Effector memory CD8-positive, alpha-beta T cell (primary cell): ENCODE data around the gene PPP4R3B.

Experiments used
- ATAC-seq: fragments of 150-1000 bp; cut with Tn5 transposase; replicated peaks from 2 replicates; pipeline ENCODE4 v1.10.0; 2021; ENCODE audit warnings: mild to moderate bottlenecking, moderate library complexity
- DNase-seq, 3 experiments: peaks; one replicate each; pipeline ENCODE4 v3.0.0; 2021
- H3K27ac Mint-ChIP-seq, 2 donors: one replicate each; pipeline ENCODE4 v1.8.0; 2022; ENCODE audit warnings: mild to moderate bottlenecking in 2 of 2, mixed read lengths in 2 of 2, moderate library complexity in 2 of 2
- H3K27me3 Mint-ChIP-seq, 2 donors: one replicate each; pipeline ENCODE4 v1.8.0; 2022; ENCODE audit warnings: mixed read lengths in 2 of 2
- H3K36me3 Mint-ChIP-seq: one replicate; pipeline ENCODE4 v1.8.0; 2022; ENCODE audit warnings: mild to moderate bottlenecking, moderate library complexity, mixed read lengths; ENCODE audit not compliant: insufficient read depth
- H3K4me1 Mint-ChIP-seq, 2 donors: one replicate each; pipeline ENCODE4 v1.8.0; 2022; ENCODE audit warnings: low read depth in 2 of 2, mixed read lengths in 2 of 2
- H3K4me3 Mint-ChIP-seq, 2 donors: one replicate each; pipeline ENCODE4 v1.8.0; 2022; ENCODE audit warnings: mild to moderate bottlenecking in 2 of 2, mixed read lengths in 2 of 2, moderate library complexity in 2 of 2
- H3K9me3 Mint-ChIP-seq, 2 donors: one replicate each; pipeline ENCODE4 v1.8.0; 2022; ENCODE audit warnings: mixed read lengths in 2 of 2
- total RNA-seq, 9 experiments: gene quantifications; one replicate each; lab custom pipeline; 2026; lab: John Stamatoyannopoulos, UW

PPP4R3B gene
- 96.1 to 300 (median 222) reads per million in 9 experiments for total RNA-seq

- H3K27ac Mint-ChIP-seq: no peak within 1 kb of the TSS
- peak; percentile 97 to 98 (median 98) for DNase-seq
- peak; percentile 85 for ATAC-seq
- H3K4me1 Mint-ChIP-seq: peaks cover 28 to 41% of the 10 kb centered on the region in 2 donors
- H3K36me3 Mint-ChIP-seq: peaks cover 34% of the 10 kb centered on the region
- H3K4me3 Mint-ChIP-seq: no peak within 1 kb of the TSS
- no peaks in the 10 kb centered on the region for H3K9me3 Mint-ChIP-seq
- H3K27me3 Mint-ChIP-seq: no peaks in the 10 kb centered on the region
Observed at GRCh38 chr2:55617175-55618024, at the start of gene PPP4R3B. Gene PPP4R3B (minus strand): TSS chr2:55617622. CDS start chr2:55617285, 337 bp downstream.

DNA sequence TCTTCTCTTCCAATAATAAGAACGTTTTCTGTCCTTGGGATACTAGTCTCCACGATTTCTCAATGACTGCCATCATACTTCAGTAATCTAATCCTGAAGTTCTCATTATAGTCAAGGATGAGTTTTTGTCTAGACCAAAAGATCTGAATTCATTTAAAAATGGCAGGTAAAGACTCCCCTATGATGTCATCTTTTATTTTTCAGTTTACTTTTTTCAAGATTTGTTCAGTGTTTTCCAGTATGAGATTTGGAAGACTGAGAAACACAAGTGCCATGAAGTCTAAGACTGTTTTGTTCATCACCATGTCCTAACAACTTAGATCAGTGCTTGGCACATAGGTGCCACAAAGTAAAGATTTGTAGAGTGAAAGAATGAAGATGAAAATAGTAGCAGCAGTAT lies 35.8 kb upstream of the PPP4R3B start:
- Mint-ChIP-seq H3K36me3 (peaks cover 36% of the 10 kb centered on the region), H3K9me3 (no peaks in the 10 kb centered on the region), H3K4me3 (no peak overlapping the region), H3K27ac (no peak overlapping the region), H3K27me3 (no peaks in the 10 kb centered on the region), H3K4me1 (no peaks in the 10 kb centered on the region)
- ATAC-seq: no peak
- DNase-seq: no peak

DNA sequence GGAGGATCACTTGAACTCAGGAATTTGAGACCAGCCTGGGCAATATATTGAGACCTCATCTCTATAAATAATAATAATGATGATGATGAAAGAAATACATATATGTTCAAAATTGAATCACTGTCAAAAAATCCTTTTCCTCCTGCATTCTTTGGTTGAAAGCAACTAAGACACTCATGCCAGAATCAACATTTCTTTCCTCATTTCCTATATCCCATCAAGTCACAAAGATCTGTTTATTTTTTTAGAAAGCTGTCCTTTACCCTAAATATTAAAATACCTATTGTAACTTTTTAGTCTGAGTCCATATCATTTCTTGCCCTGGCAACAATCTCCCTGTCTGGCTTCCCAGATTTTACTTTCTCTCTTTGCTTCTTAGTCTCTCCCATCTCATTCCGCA lies 31.8 kb upstream of the PPP4R3B start:
- Mint-ChIP-seq H3K36me3 (peaks cover 43% of the 10 kb centered on the region), H3K27me3 (no peaks in the 10 kb centered on the region), H3K4me1 (no peaks in the 10 kb centered on the region), H3K4me3 (no peak overlapping the region), H3K27ac (no peak overlapping the region), H3K9me3 (no peaks in the 10 kb centered on the region)
- ATAC-seq (no peak), DNase-seq (no peak)

GRCh38 chr2:55636831-55637230 lies 19.4 kb upstream of the PPP4R3B start:
- no peak for ATAC-seq
- Mint-ChIP-seq H3K4me3 (no peak overlapping the region), H3K27ac (no peak overlapping the region), H3K9me3 (no peaks in the 10 kb centered on the region), H3K27me3 (no peaks in the 10 kb centered on the region), H3K36me3 (peaks cover 69% of the 10 kb centered on the region), H3K4me1 (no peaks in the 10 kb centered on the region)
- no peak for DNase-seq

DNA sequence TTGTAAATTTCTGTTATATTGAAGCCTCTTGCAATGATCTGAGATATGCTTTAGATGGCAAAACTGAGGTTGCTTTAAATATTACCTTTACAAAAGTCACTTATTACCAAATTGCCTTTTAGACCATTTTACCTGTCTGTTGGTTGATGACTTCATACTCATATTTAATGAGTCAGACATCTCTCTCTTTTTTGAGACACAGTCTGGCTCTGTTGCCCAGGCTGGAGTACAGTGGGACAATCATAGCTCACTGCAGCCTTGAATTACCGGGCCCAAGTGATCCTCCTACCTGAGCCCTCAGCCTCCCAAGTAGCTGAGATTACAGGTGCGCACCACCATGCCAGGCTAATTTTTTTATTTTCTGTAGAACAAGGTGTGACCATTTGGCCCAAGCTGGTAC lies 11.5 kb upstream of the PPP4R3B start:
- Mint-ChIP-seq H3K9me3 (no peaks in the 10 kb centered on the region), H3K36me3 (peaks cover 21% of the 10 kb centered on the region), H3K27me3 (no peaks in the 10 kb centered on the region), H3K4me3 (no peak overlapping the region), H3K27ac (no peak overlapping the region), H3K4me1 (peaks cover 18 to 32% of the 10 kb centered on the region in 2 donors)
- ATAC-seq (no peak), DNase-seq (no peak)

- ATAC-seq: no peak
- Mint-ChIP-seq H3K27ac (no peak overlapping the region), H3K27me3 (no peaks in the 10 kb centered on the region), H3K4me3 (no peak overlapping the region), H3K36me3 (peaks cover 16% of the 10 kb centered on the region), H3K4me1 (peaks cover 23 to 41% of the 10 kb centered on the region in 2 donors), H3K9me3 (no peaks in the 10 kb centered on the region)
- no peak for DNase-seq
Observed at GRCh38 chr2:55627915-55628314, 10.5 kb upstream of the PPP4R3B start.

DNA sequence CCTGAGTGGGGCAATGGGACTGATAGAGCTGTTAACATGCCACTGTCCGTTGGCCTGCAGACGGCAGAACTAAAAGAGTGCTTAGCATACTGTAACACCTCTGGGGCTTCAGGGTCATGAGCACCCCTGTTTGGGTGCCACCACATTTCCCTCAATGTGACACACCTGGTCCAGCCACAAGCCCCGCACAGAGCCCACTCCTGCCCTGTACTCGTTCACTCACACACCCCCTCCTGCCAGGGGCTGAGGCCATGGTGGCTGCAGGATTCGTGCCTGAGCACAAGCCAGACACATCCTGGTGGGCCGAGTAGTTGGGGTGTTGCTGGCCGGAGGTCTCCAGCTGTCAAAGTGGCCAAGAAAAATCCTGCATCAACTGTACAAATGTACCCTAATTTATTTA lies 4.4 kb upstream of the PPP4R3B start:
- H3K9me3 Mint-ChIP-seq: no peaks in the 10 kb centered on the region
- peaks cover 38 to 53% of the 10 kb centered on the region in 2 donors for H3K4me1 Mint-ChIP-seq
- H3K27ac Mint-ChIP-seq: no peak overlapping the region
- H3K4me3 Mint-ChIP-seq: no peak overlapping the region
- H3K36me3 Mint-ChIP-seq: peaks cover 16% of the 10 kb centered on the region
- no peak for DNase-seq
- ATAC-seq: no peak
- no peaks in the 10 kb centered on the region for H3K27me3 Mint-ChIP-seq

DNA sequence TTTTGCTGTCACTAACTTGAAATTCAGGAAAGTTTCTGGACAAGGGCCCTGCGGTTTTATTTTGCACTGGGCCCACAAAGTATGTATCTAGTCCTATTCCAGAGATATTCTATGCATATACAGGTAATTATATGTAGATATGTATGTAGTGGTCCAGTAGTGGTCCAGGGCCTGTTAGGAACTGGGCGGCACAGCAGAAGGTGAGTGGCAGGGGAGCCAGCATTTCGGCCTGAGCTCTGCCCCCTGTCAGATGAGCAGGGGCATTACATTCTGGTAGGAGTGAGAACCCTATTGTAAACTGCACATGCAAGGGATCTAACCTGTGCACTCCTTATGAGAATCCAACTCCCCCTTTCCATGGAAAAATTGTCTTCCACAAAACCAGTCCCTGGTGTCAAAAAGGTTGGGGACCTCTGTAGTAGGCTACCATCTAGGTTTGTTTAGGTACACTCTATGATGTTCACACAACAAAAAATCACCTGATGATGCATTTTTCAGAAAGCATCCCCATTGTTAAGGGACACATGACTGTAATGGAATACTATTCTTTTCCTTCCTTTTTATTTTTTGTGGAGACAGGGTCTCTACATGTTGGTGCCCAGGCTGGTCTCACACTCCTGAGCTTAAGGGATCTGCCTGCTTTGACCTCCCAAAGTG lies 2.8 kb upstream of the PPP4R3B start:
- DNase-seq (peak in 1 of 3 experiments; percentile 15), ATAC-seq (no peak)
- Mint-ChIP-seq H3K27ac (peak overlapping the region in 1 of 2 donors; percentile 71), H3K4me3 (no peak overlapping the region), H3K9me3 (no peaks in the 10 kb centered on the region), H3K36me3 (peaks cover 16% of the 10 kb centered on the region), H3K27me3 (no peaks in the 10 kb centered on the region), H3K4me1 (peaks cover 36 to 55% of the 10 kb centered on the region in 2 donors)

DNA sequence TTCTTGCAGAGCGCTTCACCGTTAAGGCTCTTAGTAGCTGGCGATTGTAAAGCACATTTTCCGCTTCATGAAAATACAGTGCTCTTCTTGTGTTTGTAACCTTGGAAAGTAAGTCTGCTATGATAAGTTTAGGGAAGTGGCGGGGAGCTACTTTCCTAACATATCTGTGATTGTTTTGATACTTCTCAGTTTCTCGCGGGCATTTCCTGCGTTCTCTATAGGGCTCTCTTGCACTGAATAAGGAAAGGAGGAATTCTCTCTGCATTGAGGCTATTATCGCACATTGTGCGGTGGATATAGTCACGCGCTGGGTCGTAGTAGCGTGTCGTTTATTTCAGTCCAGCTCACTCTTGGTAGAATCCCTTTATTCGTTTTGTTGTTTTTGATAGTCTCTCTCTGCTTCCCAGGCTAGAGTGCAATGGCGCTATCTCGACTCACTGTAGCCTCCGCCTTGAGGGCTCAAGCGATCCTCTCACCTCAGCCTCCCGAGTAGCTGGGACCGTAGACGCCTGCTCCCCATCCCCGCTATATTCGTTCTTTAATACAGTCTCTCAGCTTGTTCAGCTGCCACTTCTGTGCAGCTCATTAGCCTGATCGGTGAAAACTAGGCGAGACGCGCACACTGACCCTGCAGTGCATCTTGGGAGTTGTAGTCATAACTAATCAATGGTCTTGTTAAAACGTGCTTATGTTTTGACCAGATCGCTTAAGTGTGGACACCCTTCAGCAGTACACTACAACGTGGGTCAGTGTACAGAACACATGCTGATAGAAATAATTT lies 1.0 kb upstream of the PPP4R3B start:
- no peak overlapping the region for H3K4me3 Mint-ChIP-seq
- ATAC-seq: peak; percentile 7
- peak; percentile 37 to 44 (median 43) for DNase-seq
- H3K9me3 Mint-ChIP-seq: no peaks in the 10 kb centered on the region
- H3K36me3 Mint-ChIP-seq: peaks cover 26% of the 10 kb centered on the region
- H3K4me1 Mint-ChIP-seq: peaks cover 32 to 51% of the 10 kb centered on the region in 2 donors
- H3K27me3 Mint-ChIP-seq: no peaks in the 10 kb centered on the region
- no peak overlapping the region for H3K27ac Mint-ChIP-seq

DNA sequence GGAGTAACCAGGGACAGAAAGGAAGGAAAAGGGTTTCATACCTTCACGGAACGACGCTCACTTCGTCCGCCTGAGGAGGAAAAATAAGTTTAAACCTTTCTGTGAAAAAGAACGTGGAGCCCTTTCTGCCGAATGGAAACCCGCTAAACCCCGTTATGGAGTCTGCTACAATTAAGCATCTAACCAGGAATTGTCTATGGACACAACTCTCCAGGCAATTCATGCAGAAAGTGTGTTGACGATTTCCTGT lies 528 bp upstream of the PPP4R3B start:
- H3K27me3 Mint-ChIP-seq: no peaks in the 10 kb centered on the region
- no peaks in the 10 kb centered on the region for H3K9me3 Mint-ChIP-seq
- ATAC-seq (no peak), DNase-seq (no peak)
- no peak overlapping the region for H3K27ac Mint-ChIP-seq
- no peak overlapping the region for H3K4me3 Mint-ChIP-seq
- H3K36me3 Mint-ChIP-seq: peaks cover 31% of the 10 kb centered on the region
- H3K4me1 Mint-ChIP-seq: peaks cover 32 to 46% of the 10 kb centered on the region in 2 donors

DNA sequence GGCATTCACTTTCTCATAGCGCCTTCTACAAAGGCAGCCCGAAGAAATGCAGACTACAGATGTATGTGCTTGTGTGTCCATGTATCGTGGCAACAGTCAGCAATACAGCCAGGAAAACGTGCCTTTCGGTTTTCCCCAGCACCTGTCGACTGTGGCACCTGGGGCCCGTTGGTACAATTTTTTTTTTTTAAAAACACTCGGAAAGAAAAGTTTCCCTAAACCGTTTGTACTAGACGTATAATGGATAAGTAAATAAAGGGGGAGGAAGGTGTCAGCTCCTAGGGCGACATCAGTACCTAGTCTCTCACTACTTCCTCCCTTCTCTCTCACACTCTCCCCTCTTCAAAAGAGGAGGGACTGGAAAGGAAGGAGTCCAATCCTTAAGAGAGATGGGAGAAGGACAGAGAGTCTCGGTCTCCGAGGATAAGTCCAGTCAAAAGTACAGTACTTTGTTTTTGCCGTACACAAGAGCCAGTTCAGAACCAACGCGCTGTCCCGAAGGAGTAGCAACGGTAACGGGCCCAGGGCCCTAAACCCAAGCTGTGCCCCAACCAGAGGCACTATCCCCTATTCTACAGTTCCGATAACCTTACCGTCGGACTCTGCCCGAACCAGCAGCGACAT lies 759 bp downstream of the PPP4R3B start:
- peaks cover 25 to 39% of the 10 kb centered on the region in 2 donors for H3K4me1 Mint-ChIP-seq
- H3K27ac Mint-ChIP-seq: no peak overlapping the region
- ATAC-seq (peak; percentile 15), DNase-seq (peak; percentile 37 to 43 (median 40))
- no peaks in the 10 kb centered on the region for H3K27me3 Mint-ChIP-seq
- no peak overlapping the region for H3K4me3 Mint-ChIP-seq
- H3K9me3 Mint-ChIP-seq: no peaks in the 10 kb centered on the region
- H3K36me3 Mint-ChIP-seq: peaks cover 36% of the 10 kb centered on the region

DNA sequence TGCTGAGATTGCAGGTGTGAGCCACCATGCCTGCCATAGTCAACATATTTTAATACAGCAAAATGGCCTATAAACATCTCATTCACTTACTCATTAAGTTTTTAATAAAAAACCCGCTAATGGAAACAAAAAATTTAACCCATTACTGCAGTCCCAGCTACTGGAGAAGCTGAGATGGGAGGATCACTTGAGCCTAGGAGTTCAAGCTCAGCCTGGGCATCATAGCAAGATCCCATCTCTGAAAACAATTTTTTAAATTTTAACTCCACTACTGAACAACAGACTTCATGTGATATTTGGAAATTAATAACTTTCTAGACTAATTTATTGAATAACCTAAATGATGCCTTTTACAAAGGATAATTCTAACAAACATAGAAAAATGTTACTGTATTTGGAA lies 5.4 kb downstream of the PPP4R3B start:
- Mint-ChIP-seq H3K27me3 (no peaks in the 10 kb centered on the region), H3K4me3 (no peak overlapping the region), H3K9me3 (no peaks in the 10 kb centered on the region), H3K4me1 (peaks cover 27 to 58% of the 10 kb centered on the region in 2 donors), H3K36me3 (peaks cover 45% of the 10 kb centered on the region), H3K27ac (peak overlapping the region in 1 of 2 donors; percentile 10)
- ATAC-seq (no peak), DNase-seq (no peak)
